ENCODE data around the gene GRK7. TPM values are rescaled to one million over a fixed set of nuclear protein-coding genes. Genes with fewer than 3 reads are reported as not detected.

GRK7 gene
- total and polyA plus RNA-seq, 2 of the 13 experiments (the other 11 are each of a cell fraction or from before 2014, with no cell fraction given) = not detected

DNA sequence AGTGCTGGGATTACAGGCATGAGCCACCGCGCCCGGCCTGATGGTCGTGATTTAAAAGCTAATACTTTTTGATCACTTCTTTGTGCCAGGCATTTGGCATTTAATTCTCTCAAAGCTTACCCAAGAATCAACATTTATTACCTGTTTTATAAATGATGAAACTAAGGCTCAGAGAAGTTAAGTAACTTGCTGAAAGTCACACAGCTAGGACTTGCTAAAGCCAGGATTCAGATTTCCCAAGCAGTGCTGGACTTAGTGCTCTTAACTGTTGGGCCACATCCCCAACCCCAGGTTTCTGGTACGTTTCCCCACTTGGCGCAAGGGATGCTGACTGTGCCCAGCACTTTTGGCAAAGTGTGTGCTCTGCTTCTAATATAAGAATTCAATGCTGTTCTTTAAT, 10.5 kb downstream of the GRK7 start:
- TF ChIP-seq ZIK1 (CRISPR knock-in tag; IDR thresholded peaks at IDR 0.05; ENCODE audit: borderline replicate concordance, low read depth) = no peak
- TF ChIP-seq ZMYM3 (CRISPR knock-in tag; IDR thresholded peaks at IDR 0.05) = peak; percentile 26; the same call in 1 of the 2 replicates
- TF ChIP-seq HOXA5 (CRISPR knock-in tag; IDR thresholded peaks at IDR 0.05) = no peak
- peak; percentile 79 for TF ChIP-seq ZNF768 (CRISPR knock-in tag; IDR thresholded peaks at IDR 0.05)
- Histone ChIP-seq H3K4me1 (ENCODE audit: insufficient read depth, low read length) (peaks cover 22% of the 10 kb centered on the region), H3K9me3 (ENCODE audit: low read length) (no peaks in the 10 kb centered on the region), H3K4me2 (ENCODE audit: low read depth, low read length) (no peak overlapping the region), H3K79me2 (ENCODE audit: insufficient read depth, low read length) (no peaks in the 10 kb centered on the region), H3K27me3 (ENCODE audit: control insufficient read depth in 1 of 2, insufficient read depth in 2 of 2, low read length in 2 of 2) (peaks cover 0 to 3% of the 10 kb centered on the region in 2 experiments; a peak in 1 of 5 replicates), H3K27ac (ENCODE audit: extremely low read length, insufficient read depth, low read length) (no peak overlapping the region), H3K9ac (ENCODE audit: insufficient read depth, low read depth, low read length) (no peak overlapping the region), H4K20me1 (ENCODE audit: insufficient read depth, low read length) (no peaks in the 10 kb centered on the region), H2AFZ (ENCODE audit: low read length) (no peak overlapping the region), H3K36me3 (replicated peaks in 1 of 2; ENCODE audit: control insufficient read depth in 1 of 2, insufficient read depth in 2 of 2, low read length in 2 of 2) (no peaks in the 10 kb centered on the region), H3K4me3 (replicated peaks in 1 of 3; ENCODE audit: insufficient read depth in 1 of 3, low read depth in 2 of 3, low read length in 3 of 3) (no peak overlapping the region)
- intact Hi-C loops (cut with micrococcal nuclease; ENCODE audit: unreplicated experiment) (no loop called here), in situ Hi-C loops (cut with HindIII; ENCODE audit: extremely low pct_ligation_motif_present, low pct_unique_long_range_greater_than_20kb) (no loop called here)
- 82% methylated on average over 6 of the region's 6 CpGs for WGBS (ENCODE audit: low lambda C conversion rate)
- FAIRE-seq (no peak), DNase-seq (ENCODE audit: low spot score) (no peak), ATAC-seq (no peak)
- CTCF ChIA-PET (ENCODE audit: low intra/inter-chr PET ratio, low total read pairs) = no interaction called here
- POLR2A ChIA-PET = no interaction called here
- BruUV-seq (replicated peaks) = no TSS peak

DNA sequence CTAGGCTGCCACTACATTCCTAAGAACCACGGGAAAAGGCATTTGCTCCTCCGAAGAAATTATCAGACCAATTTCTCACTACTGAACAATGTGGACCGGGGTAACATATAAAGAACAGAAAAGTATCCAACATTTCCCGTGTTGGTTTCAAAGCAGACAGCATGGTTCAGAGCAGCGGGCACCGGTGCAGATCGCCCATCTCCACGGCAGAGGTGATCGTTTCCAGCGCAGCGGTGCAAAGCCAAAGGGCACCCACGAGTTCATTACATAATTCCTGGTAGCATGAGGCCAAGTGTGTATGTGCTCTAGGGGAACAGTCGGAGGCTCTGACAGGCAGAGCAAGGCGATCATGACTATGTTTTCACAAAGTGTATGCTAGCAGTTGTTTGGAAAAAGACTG, 13.2 kb downstream of the GRK7 start:
- Histone ChIP-seq H4K20me1 (ENCODE audit: insufficient read depth, low read length) (no peaks in the 10 kb centered on the region), H3K4me2 (ENCODE audit: low read depth, low read length) (no peak overlapping the region), H3K4me1 (ENCODE audit: insufficient read depth, low read length) (peaks cover 2% of the 10 kb centered on the region), H2AFZ (ENCODE audit: low read length) (no peak overlapping the region), H3K9me3 (ENCODE audit: low read length) (no peaks in the 10 kb centered on the region), H3K27me3 (ENCODE audit: control insufficient read depth in 1 of 2, insufficient read depth in 2 of 2, low read length in 2 of 2) (peaks cover 0 to 3% of the 10 kb centered on the region in 2 experiments; a peak in 1 of 5 replicates), H3K36me3 (replicated peaks in 1 of 2; ENCODE audit: control insufficient read depth in 1 of 2, insufficient read depth in 2 of 2, low read length in 2 of 2) (no peaks in the 10 kb centered on the region), H3K27ac (ENCODE audit: extremely low read length, insufficient read depth, low read length) (no peak overlapping the region), H3K4me3 (replicated peaks in 1 of 3; ENCODE audit: insufficient read depth in 1 of 3, low read depth in 2 of 3, low read length in 3 of 3) (no peak overlapping the region), H3K9ac (ENCODE audit: insufficient read depth, low read depth, low read length) (no peak overlapping the region), H3K79me2 (ENCODE audit: insufficient read depth, low read length) (no peaks in the 10 kb centered on the region)
- ChIA-PET POLR2A (no interaction called here), CTCF (ENCODE audit: low intra/inter-chr PET ratio, low total read pairs) (no interaction called here)
- ATAC-seq = no peak
- no peak for FAIRE-seq
- intact Hi-C loops (cut with micrococcal nuclease; ENCODE audit: unreplicated experiment) (no loop called here), in situ Hi-C loops (cut with HindIII; ENCODE audit: extremely low pct_ligation_motif_present, low pct_unique_long_range_greater_than_20kb) (no loop called here)
- no TSS peak for BruUV-seq (replicated peaks)
- TF ChIP-seq, protein P1, sequence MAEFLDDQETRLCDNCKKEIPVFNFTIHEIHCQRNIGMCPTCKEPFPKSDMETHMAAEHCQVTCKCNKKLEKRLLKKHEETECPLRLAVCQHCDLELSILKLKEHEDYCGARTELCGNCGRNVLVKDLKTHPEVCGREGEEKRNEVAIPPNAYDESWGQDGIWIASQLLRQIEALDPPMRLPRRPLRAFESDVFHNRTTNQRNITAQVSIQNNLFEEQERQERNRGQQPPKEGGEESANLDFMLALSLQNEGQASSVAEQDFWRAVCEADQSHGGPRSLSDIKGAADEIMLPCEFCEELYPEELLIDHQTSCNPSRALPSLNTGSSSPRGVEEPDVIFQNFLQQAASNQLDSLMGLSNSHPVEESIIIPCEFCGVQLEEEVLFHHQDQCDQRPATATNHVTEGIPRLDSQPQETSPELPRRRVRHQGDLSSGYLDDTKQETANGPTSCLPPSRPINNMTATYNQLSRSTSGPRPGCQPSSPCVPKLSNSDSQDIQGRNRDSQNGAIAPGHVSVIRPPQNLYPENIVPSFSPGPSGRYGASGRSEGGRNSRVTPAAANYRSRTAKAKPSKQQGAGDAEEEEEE (CRISPR knock-in tag; IDR thresholded peaks at IDR 0.05; ENCODE audit: borderline replicate concordance) = no peak
- TF ChIP-seq, protein P2, sequence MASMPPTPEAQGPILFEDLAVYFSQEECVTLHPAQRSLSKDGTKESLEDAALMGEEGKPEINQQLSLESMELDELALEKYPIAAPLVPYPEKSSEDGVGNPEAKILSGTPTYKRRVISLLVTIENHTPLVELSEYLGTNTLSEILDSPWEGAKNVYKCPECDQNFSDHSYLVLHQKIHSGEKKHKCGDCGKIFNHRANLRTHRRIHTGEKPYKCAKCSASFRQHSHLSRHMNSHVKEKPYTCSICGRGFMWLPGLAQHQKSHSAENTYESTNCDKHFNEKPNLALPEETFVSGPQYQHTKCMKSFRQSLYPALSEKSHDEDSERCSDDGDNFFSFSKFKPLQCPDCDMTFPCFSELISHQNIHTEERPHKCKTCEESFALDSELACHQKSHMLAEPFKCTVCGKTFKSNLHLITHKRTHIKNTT (CRISPR knock-in tag; IDR thresholded peaks at IDR 0.05) = no peak
- TF ChIP-seq ZNF773 (CRISPR knock-in tag; IDR thresholded peaks at IDR 0.05; ENCODE audit: borderline replicate concordance) (no peak), ZNF34 (CRISPR knock-in tag; IDR thresholded peaks at IDR 0.05; ENCODE audit: borderline replicate concordance) (no peak), HNRNPLL (IDR thresholded peaks at IDR 0.05; ENCODE audit: low read depth, low read length, poor library complexity, severe bottlenecking) (no peak), SP5 (CRISPR knock-in tag; IDR thresholded peaks at IDR 0.05; ENCODE audit: borderline replicate concordance, low read depth) (no peak), MXD4 (CRISPR knock-in tag; IDR thresholded peaks at IDR 0.05) (no peak)
- WGBS (ENCODE audit: low lambda C conversion rate) = 51% methylated on average over 13 of the region's 14 CpGs
- no peak for DNase-seq (ENCODE audit: low spot score)
